ENCODE data around the gene ACSM3.
A peak's percentile ranks its signal among the peaks of the same experiment; 100 is the strongest.
"Not testable (repeated sequence)": the region's sequence is repeated elsewhere in the genome, so short reads cannot be mapped to it uniquely, and the experiment has no call there.

The ACSM3 gene, protein sequence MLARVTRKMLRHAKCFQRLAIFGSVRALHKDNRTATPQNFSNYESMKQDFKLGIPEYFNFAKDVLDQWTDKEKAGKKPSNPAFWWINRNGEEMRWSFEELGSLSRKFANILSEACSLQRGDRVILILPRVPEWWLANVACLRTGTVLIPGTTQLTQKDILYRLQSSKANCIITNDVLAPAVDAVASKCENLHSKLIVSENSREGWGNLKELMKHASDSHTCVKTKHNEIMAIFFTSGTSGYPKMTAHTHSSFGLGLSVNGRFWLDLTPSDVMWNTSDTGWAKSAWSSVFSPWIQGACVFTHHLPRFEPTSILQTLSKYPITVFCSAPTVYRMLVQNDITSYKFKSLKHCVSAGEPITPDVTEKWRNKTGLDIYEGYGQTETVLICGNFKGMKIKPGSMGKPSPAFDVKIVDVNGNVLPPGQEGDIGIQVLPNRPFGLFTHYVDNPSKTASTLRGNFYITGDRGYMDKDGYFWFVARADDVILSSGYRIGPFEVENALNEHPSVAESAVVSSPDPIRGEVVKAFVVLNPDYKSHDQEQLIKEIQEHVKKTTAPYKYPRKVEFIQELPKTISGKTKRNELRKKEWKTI

DNA sequence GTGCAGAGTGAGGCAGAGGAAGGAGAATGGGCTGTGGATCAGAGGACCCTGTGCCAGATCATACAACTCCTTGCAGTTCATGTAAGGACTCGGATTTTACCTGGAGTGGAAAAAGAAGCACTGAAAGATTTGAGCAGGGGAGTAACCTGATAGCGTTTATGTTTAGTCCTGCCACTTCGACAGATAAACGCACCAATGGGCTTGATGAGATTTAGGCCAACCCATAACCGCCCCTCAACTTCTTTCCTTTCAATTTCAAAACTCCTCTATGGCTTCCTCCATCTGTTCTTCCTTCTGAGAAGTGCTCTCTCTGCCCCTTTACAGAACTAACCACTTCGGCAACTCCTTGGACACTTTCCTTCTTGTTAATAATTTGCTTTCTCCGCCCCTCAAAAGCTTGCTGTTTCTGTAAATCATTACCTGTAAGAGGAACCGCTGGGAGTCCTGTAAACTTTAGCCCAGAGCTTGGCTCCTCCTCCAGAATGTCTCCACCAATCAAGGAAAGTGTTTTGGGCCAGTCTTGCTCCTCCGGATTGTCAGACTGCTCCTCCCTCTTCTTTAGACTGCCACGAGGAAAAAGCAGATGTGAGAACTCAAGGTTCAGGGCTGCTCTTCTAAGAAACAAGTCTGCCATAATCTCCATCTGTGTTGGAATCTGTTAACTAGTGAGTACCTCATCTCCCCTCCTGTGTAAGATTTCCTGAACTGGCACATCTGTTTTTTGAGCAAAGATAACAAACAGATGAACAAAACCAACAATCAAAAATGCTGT lies at the start of gene ACSM3:
ACSM3 (plus strand) TSS at position 554 of the 772 bp plus-strand sequence. CDS start 6,021 bp downstream, outside the sequence.
- Histone ChIP-seq H3K9me3 (ENCODE audit: control insufficient read depth, insufficient read depth, low read length) (no peaks in the 10 kb centered on the region), H3K36me3 (ENCODE audit: control insufficient read depth, insufficient read depth, low read length) (no peaks in the 10 kb centered on the region), H3K27me3 (ENCODE audit: control insufficient read depth, insufficient read depth, low read length) (no peaks in the 10 kb centered on the region), H3K27ac (ENCODE audit: low read depth, low read length) (no peak within 1 kb of the TSS), H3K4me1 (ENCODE audit: control insufficient read depth, insufficient read depth, low read length) (peaks cover 3% of the 10 kb centered on the region; the same call in 1 of the 2 replicates), H3K4me3 (ENCODE audit: low read depth, low read length) (peak within 1 kb of the TSS; percentile 72), H3K9ac (ENCODE audit: low read depth, low read length) (no peak within 1 kb of the TSS)

DNA sequence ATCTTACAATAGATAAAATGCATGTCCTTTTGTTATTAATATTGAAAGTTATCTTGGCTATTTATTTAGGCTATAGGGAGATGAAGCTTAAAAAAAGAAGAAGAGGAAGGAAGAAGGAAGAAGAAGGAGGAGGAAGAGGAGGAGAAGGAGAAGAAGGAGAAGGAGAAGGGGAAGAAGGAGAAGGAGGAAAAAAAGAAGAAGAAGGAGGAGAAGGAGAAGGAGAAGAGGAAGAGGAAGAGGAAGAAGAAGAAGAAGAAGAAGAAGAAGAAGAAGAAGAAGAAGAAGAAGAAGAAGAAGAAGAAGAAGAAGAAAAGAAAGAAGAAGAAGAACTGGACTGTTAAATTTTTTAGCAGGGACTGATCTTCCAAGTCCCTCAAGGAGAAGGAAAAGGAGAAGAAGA lies 46.1 kb upstream of the ACSM3 start:
- not testable (repeated sequence) for H3K27ac ChIP-seq (ENCODE audit: low read depth, low read length); H3K9ac ChIP-seq (ENCODE audit: low read depth, low read length); H3K27me3 ChIP-seq (ENCODE audit: control insufficient read depth, insufficient read depth, low read length); H3K9me3 ChIP-seq (ENCODE audit: control insufficient read depth, insufficient read depth, low read length); H3K36me3 ChIP-seq (ENCODE audit: control insufficient read depth, insufficient read depth, low read length); H3K4me1 ChIP-seq (ENCODE audit: control insufficient read depth, insufficient read depth, low read length); H3K4me3 ChIP-seq (ENCODE audit: low read depth, low read length)

DNA sequence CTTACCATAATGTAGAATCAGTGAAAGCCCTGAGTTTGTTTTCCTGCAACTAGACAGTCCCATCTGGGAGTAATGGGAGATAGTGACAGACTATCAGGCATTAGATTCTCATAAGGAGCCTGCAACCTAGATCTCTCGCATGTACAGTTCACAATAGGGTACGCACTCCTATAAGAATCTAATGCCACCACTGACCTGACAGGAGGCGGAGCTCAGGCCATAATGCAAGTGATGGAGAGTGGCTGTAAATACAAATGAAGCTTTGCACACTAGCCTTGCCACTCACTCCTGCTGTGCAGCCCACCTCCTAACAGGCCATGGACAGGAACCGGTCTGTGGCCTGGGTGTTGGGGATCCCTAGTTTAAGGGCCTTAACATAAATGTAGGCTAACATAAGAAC lies 43.6 kb upstream of the ACSM3 start:
- Histone ChIP-seq H3K4me1 (ENCODE audit: control insufficient read depth, insufficient read depth, low read length) (no peaks in the 10 kb centered on the region), H3K9ac (ENCODE audit: low read depth, low read length) (no peak overlapping the region), H3K36me3 (ENCODE audit: control insufficient read depth, insufficient read depth, low read length) (no peaks in the 10 kb centered on the region), H3K27me3 (ENCODE audit: control insufficient read depth, insufficient read depth, low read length) (no peaks in the 10 kb centered on the region), H3K9me3 (ENCODE audit: control insufficient read depth, insufficient read depth, low read length) (no peaks in the 10 kb centered on the region), H3K27ac (ENCODE audit: low read depth, low read length) (no peak overlapping the region), H3K4me3 (ENCODE audit: low read depth, low read length) (no peak overlapping the region)

DNA sequence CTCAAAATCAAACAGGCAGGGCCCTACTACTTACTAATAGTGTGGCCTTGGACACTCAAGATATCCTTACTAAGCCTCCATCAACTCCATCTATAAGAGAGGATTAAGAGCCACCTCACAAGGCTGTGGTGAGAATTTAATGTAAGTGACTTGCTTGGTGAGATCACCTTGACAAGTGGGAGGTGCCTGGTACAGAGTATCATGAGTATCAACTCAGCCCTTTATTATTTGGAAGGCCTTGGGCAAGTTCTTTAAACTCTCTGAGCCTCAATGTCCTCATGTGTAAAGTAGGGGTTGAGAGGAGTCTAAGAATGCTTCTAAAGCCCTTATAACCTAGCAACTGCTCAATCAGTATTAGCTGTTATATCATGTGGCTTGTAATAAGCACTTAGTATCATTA lies 37.2 kb upstream of the ACSM3 start:
- no peaks in the 10 kb centered on the region for H3K4me1 ChIP-seq (ENCODE audit: control insufficient read depth, insufficient read depth, low read length)
- H3K36me3 ChIP-seq (ENCODE audit: control insufficient read depth, insufficient read depth, low read length), result no peaks in the 10 kb centered on the region
- H3K9me3 ChIP-seq (ENCODE audit: control insufficient read depth, insufficient read depth, low read length), result no peaks in the 10 kb centered on the region
- no peak overlapping the region for H3K27ac ChIP-seq (ENCODE audit: low read depth, low read length)
- no peak overlapping the region for H3K9ac ChIP-seq (ENCODE audit: low read depth, low read length)
- no peak overlapping the region for H3K4me3 ChIP-seq (ENCODE audit: low read depth, low read length)
- no peaks in the 10 kb centered on the region for H3K27me3 ChIP-seq (ENCODE audit: control insufficient read depth, insufficient read depth, low read length)

DNA sequence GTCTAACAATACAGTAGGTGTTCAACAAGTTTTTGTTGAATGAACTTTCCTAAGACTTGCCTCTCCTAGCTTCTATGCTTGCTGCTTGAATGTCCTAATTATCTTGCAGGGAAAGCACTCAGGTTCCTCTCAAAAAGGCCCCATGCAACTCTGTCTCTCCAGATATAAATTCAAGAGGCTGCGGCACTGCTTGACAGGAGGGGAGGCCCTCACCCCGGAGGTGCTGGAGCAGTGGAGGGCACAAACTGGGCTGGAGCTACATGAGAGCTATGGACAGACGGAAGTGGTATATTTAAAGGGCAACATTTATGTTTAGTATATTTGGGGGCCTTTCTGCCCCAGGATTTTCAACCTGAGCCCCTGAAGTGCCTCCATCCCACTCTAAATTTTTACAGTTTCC lies 36.6 kb upstream of the ACSM3 start:
- H3K4me1 ChIP-seq (ENCODE audit: control insufficient read depth, insufficient read depth, low read length), result no peaks in the 10 kb centered on the region
- no peak overlapping the region for H3K9ac ChIP-seq (ENCODE audit: low read depth, low read length)
- no peaks in the 10 kb centered on the region for H3K36me3 ChIP-seq (ENCODE audit: control insufficient read depth, insufficient read depth, low read length)
- no peak overlapping the region for H3K27ac ChIP-seq (ENCODE audit: low read depth, low read length)
- no peaks in the 10 kb centered on the region for H3K27me3 ChIP-seq (ENCODE audit: control insufficient read depth, insufficient read depth, low read length)
- no peaks in the 10 kb centered on the region for H3K9me3 ChIP-seq (ENCODE audit: control insufficient read depth, insufficient read depth, low read length)
- H3K4me3 ChIP-seq (ENCODE audit: low read depth, low read length), result no peak overlapping the region

DNA sequence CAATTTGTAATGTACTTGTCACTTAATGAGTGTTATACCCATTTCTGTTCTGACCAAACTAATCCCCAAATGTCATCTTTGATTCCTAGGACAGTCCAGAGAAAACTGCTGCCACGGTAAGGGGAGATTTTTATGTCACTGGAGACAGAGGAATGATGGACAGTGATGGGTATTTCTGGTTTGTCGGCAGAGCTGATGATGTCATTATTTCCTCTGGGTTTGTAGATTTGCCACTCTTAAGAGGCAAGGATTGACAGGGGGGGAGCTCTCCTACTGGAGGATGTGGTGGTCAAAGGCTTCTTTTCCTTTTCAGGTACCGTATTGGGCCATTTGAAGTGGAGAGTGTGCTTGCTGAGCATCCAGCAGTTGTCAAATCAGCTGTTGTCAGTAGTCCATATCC lies 34.7 kb upstream of the ACSM3 start:
- Histone ChIP-seq H3K4me1 (ENCODE audit: control insufficient read depth, insufficient read depth, low read length) (no peaks in the 10 kb centered on the region), H3K9ac (ENCODE audit: low read depth, low read length) (no peak overlapping the region), H3K27ac (ENCODE audit: low read depth, low read length) (no peak overlapping the region), H3K9me3 (ENCODE audit: control insufficient read depth, insufficient read depth, low read length) (no peaks in the 10 kb centered on the region), H3K36me3 (ENCODE audit: control insufficient read depth, insufficient read depth, low read length) (peaks cover 5% of the 10 kb centered on the region; the same call in 1 of the 2 replicates), H3K4me3 (ENCODE audit: low read depth, low read length) (no peak overlapping the region), H3K27me3 (ENCODE audit: control insufficient read depth, insufficient read depth, low read length) (no peaks in the 10 kb centered on the region)

DNA sequence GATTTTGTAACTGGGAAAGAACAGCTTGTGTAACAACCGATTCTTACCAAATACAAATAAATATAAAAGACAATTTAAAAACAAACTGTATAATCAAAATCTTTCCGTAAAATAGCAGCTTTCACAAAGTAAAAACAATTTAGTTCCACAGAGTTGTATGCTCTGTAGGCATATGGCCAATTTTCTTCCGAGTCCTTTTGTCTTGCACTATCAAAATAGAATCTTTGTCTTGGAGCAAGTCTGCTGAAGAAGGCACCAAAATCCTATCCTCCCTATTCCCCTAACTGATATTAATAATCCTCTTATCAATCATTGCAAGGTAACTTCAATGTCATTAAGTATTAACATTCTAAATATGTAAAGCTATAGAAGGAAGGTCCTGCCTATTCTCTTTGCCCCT lies 29.8 kb upstream of the ACSM3 start:
- Histone ChIP-seq H3K36me3 (ENCODE audit: control insufficient read depth, insufficient read depth, low read length) (peaks cover 52% of the 10 kb centered on the region), H3K9me3 (ENCODE audit: control insufficient read depth, insufficient read depth, low read length) (no peaks in the 10 kb centered on the region), H3K9ac (ENCODE audit: low read depth, low read length) (no peak overlapping the region), H3K27me3 (ENCODE audit: control insufficient read depth, insufficient read depth, low read length) (no peaks in the 10 kb centered on the region), H3K27ac (ENCODE audit: low read depth, low read length) (no peak overlapping the region), H3K4me3 (ENCODE audit: low read depth, low read length) (no peak overlapping the region), H3K4me1 (ENCODE audit: control insufficient read depth, insufficient read depth, low read length) (no peaks in the 10 kb centered on the region)

DNA sequence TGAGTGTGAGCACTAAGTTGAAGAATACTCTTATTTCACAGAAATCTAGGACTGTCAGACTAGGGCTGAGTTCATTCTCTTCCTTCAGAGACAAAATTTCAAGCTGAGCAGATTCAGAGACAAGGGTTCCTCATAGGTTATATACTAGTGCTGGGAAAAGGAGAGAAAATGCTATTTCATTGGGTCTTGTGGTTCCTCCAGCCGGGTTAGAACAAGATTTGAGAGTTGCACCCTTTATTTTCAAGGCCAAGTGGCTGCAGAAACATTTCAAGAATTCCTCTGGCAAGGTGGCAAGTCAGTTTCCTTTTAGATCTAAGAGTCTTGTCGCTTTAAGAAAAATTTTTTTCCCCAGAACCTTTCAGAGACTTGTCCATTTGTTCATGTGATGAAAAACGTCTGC lies 29.0 kb upstream of the ACSM3 start:
- H3K4me3 ChIP-seq (ENCODE audit: low read depth, low read length), result no peak overlapping the region
- H3K4me1 ChIP-seq (ENCODE audit: control insufficient read depth, insufficient read depth, low read length), result no peaks in the 10 kb centered on the region
- H3K9ac ChIP-seq (ENCODE audit: low read depth, low read length), result no peak overlapping the region
- peaks cover 52% of the 10 kb centered on the region for H3K36me3 ChIP-seq (ENCODE audit: control insufficient read depth, insufficient read depth, low read length)
- no peak overlapping the region for H3K27ac ChIP-seq (ENCODE audit: low read depth, low read length)
- no peaks in the 10 kb centered on the region for H3K27me3 ChIP-seq (ENCODE audit: control insufficient read depth, insufficient read depth, low read length)
- no peaks in the 10 kb centered on the region for H3K9me3 ChIP-seq (ENCODE audit: control insufficient read depth, insufficient read depth, low read length)

DNA sequence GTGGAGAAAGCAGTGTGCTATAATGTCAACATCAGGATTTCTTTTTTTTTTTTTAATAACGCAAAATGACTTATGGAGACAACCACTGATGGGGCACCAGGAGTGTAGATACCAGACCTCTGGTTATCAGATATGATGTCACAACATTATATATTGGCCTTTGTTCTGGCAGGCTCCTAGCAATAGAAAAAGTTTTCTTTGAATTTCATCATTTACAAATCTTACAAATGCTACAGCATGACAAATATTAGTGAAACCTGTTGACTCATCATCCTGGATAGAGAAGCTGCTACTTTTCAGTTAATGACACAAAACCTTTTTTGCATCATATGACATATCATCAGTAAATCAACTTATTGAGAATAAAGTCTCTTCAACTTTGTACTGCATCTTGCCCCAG lies 28.3 kb upstream of the ACSM3 start:
- Histone ChIP-seq H3K27me3 (ENCODE audit: control insufficient read depth, insufficient read depth, low read length) (no peaks in the 10 kb centered on the region), H3K9ac (ENCODE audit: low read depth, low read length) (no peak overlapping the region), H3K9me3 (ENCODE audit: control insufficient read depth, insufficient read depth, low read length) (no peaks in the 10 kb centered on the region), H3K4me1 (ENCODE audit: control insufficient read depth, insufficient read depth, low read length) (no peaks in the 10 kb centered on the region; the same call in 1 of the 2 replicates), H3K4me3 (ENCODE audit: low read depth, low read length) (no peak overlapping the region), H3K27ac (ENCODE audit: low read depth, low read length) (no peak overlapping the region), H3K36me3 (ENCODE audit: control insufficient read depth, insufficient read depth, low read length) (peaks cover 52% of the 10 kb centered on the region)

DNA sequence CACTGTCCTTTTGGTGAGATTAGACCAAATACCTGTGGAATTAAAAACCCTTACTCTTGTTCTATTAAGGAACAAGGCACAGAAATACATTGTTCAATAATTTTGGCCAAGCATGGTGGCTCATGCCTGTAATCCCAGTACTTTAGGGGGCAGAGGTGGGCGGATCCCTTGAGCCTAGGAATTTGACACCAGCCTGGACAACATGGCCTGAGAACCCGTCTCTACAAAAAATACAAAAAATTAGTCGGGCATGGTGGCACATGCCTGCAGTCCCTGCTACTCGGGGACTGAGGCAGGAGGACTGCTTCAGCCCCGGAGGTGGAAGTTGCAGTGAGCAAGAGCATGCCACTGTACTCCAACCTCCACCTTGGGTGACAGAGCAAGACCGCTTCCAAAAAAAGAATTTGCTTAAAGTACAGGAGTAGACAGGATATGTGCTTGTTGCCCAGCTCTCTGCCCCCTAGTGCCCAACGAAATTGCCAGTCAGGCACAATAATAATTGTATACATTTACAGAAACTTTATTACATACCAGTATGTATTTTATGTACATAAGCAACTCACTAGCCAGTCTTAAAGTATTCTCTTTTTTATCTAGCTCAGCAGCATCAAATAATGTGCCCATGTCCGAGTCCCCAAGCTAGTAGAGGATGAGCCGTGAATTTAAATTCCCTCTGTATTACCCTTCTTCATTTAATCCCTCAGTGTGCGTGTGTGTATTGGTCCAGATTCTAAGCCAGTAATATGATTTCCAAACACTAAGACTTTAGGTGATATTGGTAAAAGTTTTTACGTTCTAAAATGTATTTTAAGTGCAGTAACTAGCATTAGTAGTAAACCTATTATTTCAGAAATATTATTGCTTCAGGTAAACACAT lies 23.6 kb upstream of the ACSM3 start:
- Histone ChIP-seq H3K27me3 (ENCODE audit: control insufficient read depth, insufficient read depth, low read length) (no peaks in the 10 kb centered on the region), H3K9me3 (ENCODE audit: control insufficient read depth, insufficient read depth, low read length) (no peaks in the 10 kb centered on the region), H3K9ac (ENCODE audit: low read depth, low read length) (no peak overlapping the region; the same call in 1 of the 2 replicates), H3K4me1 (ENCODE audit: control insufficient read depth, insufficient read depth, low read length) (no peaks in the 10 kb centered on the region; the same call in 1 of the 2 replicates), H3K27ac (ENCODE audit: low read depth, low read length) (no peak overlapping the region), H3K4me3 (ENCODE audit: low read depth, low read length) (peak overlapping the region; percentile 99), H3K36me3 (ENCODE audit: control insufficient read depth, insufficient read depth, low read length) (peaks cover 37% of the 10 kb centered on the region)

All from HUES48 (cell line).